Duodenal mucosa (tissue), 2 donors: Measurements from ENCODE around the gene VSIR.

Experiments
- H3K27ac ChIP-seq: one replicate; pipeline ENCODE4 v1.7.0; 2013; ENCODE audit warnings: low read depth, low read length
- H3K27me3 ChIP-seq, 2 donors: one replicate each; pipeline ENCODE4 v1.7.0; 2013; ENCODE audit warnings: low read length in 2 of 2, control low read depth in 1 of 2; ENCODE audit not compliant: insufficient read depth in 2 of 2, control insufficient read depth in 1 of 2
- H3K36me3 ChIP-seq, 2 donors: one replicate each; pipeline ENCODE4 v1.7.0; 2013; ENCODE audit warnings: low read length in 2 of 2, control low read depth in 1 of 2; ENCODE audit not compliant: insufficient read depth in 2 of 2, control insufficient read depth in 1 of 2
- H3K4me1 ChIP-seq, 2 donors: one replicate each; pipeline ENCODE4 v1.7.0; 2013; ENCODE audit warnings: low read length in 2 of 2, control low read depth in 1 of 2; ENCODE audit not compliant: insufficient read depth in 2 of 2, control insufficient read depth in 1 of 2
- H3K4me3 ChIP-seq, 2 donors: one replicate each; pipeline ENCODE4 v1.7.0; 2013; ENCODE audit warnings: low read length in 2 of 2, low read depth in 1 of 2
- H3K9ac ChIP-seq, 2 donors: one replicate each; pipeline ENCODE4 v1.7.0; 2013; ENCODE audit warnings: low read length in 2 of 2, low read depth in 1 of 2
- H3K9me3 ChIP-seq, 2 donors: one replicate each; pipeline ENCODE4 v1.7.0; 2013; ENCODE audit warnings: low read length in 2 of 2, control low read depth in 1 of 2; ENCODE audit not compliant: control insufficient read depth in 1 of 2

VSIR gene

GRCh38 chr10:71771821-71772617 lies 1.3 kb downstream of the VSIR start:
- Histone ChIP-seq H3K4me3 (peak overlapping the region; percentile 89 to 97), H3K27ac (peak overlapping the region; percentile 91), H3K9ac (peak overlapping the region; percentile 98 to 99), H3K27me3 (no peaks in the 10 kb centered on the region), H3K4me1 (peaks cover 83 to 89% of the 10 kb centered on the region in 2 donors), H3K9me3 (no peaks in the 10 kb centered on the region), H3K36me3 (peaks cover 0 to 5% of the 10 kb centered on the region in 2 donors)

- peaks cover 83 to 91% of the 10 kb centered on the region in 2 donors for H3K4me1 ChIP-seq
- peak overlapping the region; percentile 89 to 97 for H3K4me3 ChIP-seq
- H3K9me3 ChIP-seq: no peaks in the 10 kb centered on the region
- peaks cover 0 to 5% of the 10 kb centered on the region in 2 donors for H3K36me3 ChIP-seq
- peak overlapping the region; percentile 91 for H3K27ac ChIP-seq
- no peaks in the 10 kb centered on the region for H3K27me3 ChIP-seq
- peak overlapping the region; percentile 98 to 99 for H3K9ac ChIP-seq
Measured at GRCh38 chr10:71771204-71771603, 2.1 kb downstream of the VSIR start.

DNA sequence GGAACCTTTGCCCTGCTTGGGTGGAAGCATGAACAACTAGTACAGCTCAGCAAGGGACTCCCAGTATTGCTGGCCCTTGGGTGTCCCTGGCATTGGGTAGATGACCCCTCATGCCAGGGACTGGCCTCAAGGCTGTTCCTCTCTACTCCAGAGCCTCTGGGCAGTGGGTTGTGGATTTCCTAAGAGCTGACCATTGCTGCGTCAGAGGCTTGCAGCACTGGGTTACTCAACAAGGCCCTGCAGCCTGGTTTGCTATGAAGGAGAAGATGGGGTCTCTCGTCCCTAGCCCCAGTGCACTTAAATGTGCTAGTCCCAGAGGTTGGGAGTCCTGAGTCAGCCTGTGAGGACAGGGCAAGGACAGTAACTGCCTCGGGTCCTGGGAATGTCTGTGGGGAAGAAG lies 2.5 kb downstream of the VSIR start:
- peak overlapping the region; percentile 91 for H3K27ac ChIP-seq
- peaks cover 83 to 91% of the 10 kb centered on the region in 2 donors for H3K4me1 ChIP-seq
- H3K4me3 ChIP-seq: peak overlapping the region; percentile 89 to 97
- H3K9me3 ChIP-seq: no peaks in the 10 kb centered on the region
- H3K9ac ChIP-seq: peak overlapping the region; percentile 98 to 99
- no peaks in the 10 kb centered on the region for H3K27me3 ChIP-seq
- peaks cover 0 to 5% of the 10 kb centered on the region in 2 donors for H3K36me3 ChIP-seq

- H3K4me1 ChIP-seq: peaks cover 87 to 91% of the 10 kb centered on the region in 2 donors
- no peaks in the 10 kb centered on the region for H3K9me3 ChIP-seq
- H3K36me3 ChIP-seq: peaks cover 0 to 5% of the 10 kb centered on the region in 2 donors
- H3K27me3 ChIP-seq: no peaks in the 10 kb centered on the region
- peak overlapping the region; percentile 89 to 97 for H3K4me3 ChIP-seq
- peak overlapping the region; percentile 98 to 99 for H3K9ac ChIP-seq
- H3K27ac ChIP-seq: peak overlapping the region; percentile 91
Measured at GRCh38 chr10:71770255-71770654, 3.1 kb downstream of the VSIR start.

DNA sequence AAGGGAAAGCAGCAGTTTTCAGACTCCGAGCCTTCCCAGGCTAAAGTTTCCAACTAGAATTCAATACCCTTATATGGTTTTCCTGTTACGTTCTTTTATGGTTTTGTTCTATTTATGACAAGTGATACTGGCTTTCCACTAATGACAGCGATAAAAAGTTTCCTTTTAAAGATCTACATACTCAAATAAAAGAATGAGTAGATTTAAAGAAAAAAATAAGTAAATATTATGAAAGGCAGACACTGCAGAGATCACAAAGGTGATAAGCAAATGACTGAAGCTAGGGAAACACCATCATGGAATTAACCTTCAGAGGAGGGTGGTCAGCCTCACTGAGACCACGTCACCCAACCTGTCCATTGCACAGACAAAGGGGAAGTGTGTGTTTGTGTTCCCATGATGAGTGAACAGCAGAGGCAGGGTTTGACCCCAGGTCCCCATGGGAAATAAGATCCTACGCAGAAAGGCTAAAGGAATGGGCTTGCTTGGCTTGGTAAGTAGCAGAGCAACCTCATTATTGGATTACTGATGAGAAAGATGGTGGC lies 4.0 kb downstream of the VSIR start:
- peak overlapping the region; percentile 50 to 97 for H3K4me3 ChIP-seq
- peak overlapping the region; percentile 95 for H3K27ac ChIP-seq
- H3K9me3 ChIP-seq: no peaks in the 10 kb centered on the region
- H3K27me3 ChIP-seq: no peaks in the 10 kb centered on the region
- H3K9ac ChIP-seq: peak overlapping the region; percentile 38 to 98
- peaks cover 3 to 5% of the 10 kb centered on the region in 2 donors for H3K36me3 ChIP-seq
- H3K4me1 ChIP-seq: peaks cover 90% of the 10 kb centered on the region in 2 donors

GRCh38 chr10:71767420-71768035 lies 5.8 kb downstream of the VSIR start:
- Histone ChIP-seq H3K36me3 (peaks cover 3 to 5% of the 10 kb centered on the region in 2 donors), H3K27me3 (no peaks in the 10 kb centered on the region), H3K27ac (peak overlapping the region; percentile 95), H3K4me3 (peak overlapping the region; percentile 33 to 44), H3K9me3 (no peaks in the 10 kb centered on the region), H3K4me1 (peaks cover 89 to 96% of the 10 kb centered on the region in 2 donors), H3K9ac (peak overlapping the region; percentile 28 to 65)

DNA sequence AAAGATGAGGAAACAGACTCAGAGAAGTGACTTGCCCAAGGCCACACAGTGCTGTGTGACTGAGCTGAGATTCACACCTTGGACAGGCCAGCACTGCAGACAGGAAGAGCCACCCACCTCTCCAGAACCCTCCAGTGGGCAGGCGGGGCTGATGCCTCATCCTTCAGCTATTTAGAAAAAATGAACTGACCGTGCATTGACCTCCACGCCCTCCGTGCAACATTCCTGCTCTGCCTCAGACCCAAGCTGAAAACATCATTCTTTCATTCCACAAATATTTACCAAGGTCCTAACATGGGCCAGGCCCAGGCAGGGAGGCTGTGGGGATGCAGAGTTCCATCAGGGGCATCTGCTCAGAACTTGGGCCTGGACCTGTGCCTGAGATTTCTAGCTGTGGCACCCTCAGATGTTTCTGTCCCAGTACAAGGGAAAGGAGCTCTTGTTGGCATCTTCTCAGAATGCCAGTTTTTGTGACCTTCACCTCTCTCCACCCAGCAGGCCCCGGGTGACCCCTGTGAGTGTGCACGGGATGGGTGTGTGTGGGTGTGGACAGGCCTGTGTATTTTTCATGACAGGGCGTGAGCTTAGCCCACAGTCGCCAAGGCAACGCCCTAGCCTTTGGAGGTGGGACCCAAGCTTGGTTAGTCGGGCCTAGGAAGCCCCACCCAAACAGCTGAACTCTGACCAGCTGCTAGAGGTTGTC lies 6.5 kb downstream of the VSIR start:
- Histone ChIP-seq H3K4me3 (peak overlapping the region; percentile 33 to 44), H3K27me3 (no peaks in the 10 kb centered on the region), H3K4me1 (peaks cover 90 to 96% of the 10 kb centered on the region in 2 donors), H3K36me3 (peaks cover 5 to 9% of the 10 kb centered on the region in 2 donors), H3K9me3 (no peaks in the 10 kb centered on the region), H3K27ac (peak overlapping the region; percentile 95), H3K9ac (peak overlapping the region; percentile 28 to 65)

- Histone ChIP-seq H3K27me3 (no peaks in the 10 kb centered on the region), H3K4me3 (peak overlapping the region; percentile 9 to 33), H3K4me1 (peaks cover 90 to 96% of the 10 kb centered on the region in 2 donors), H3K27ac (peak overlapping the region; percentile 95), H3K36me3 (peaks cover 8 to 17% of the 10 kb centered on the region in 2 donors), H3K9me3 (no peaks in the 10 kb centered on the region), H3K9ac (peak overlapping the region; percentile 28 to 65)
Measured at GRCh38 chr10:71765906-71766716, 7.2 kb downstream of the VSIR start.

GRCh38 chr10:71765176-71765904 lies 8.0 kb downstream of the VSIR start:
- Histone ChIP-seq H3K9ac (peak overlapping the region; percentile 11 to 23), H3K27ac (no peak overlapping the region), H3K9me3 (no peaks in the 10 kb centered on the region), H3K27me3 (no peaks in the 10 kb centered on the region), H3K4me3 (no peak overlapping the region), H3K36me3 (peaks cover 10 to 25% of the 10 kb centered on the region in 2 donors), H3K4me1 (peaks cover 90 to 96% of the 10 kb centered on the region in 2 donors)
